Neural cell (in vitro differentiated cells): Measurements from ENCODE around the gene AUNIP.

Source experiments
- CTCF ChIP-seq: fragments of 450-650 bp; IDR thresholded peaks from 2 replicates; pipeline ENCODE4 v1.5.1; 2014; ENCODE audit warnings: antibody characterized with exemption, mild to moderate bottlenecking, moderate library complexity; ENCODE audit not compliant: poor library complexity, severe bottlenecking
- EP300 ChIP-seq: fragments of 450-650 bp; conservative IDR thresholded peaks from 2 replicates; pipeline ENCODE4 v1.6.1; 2014; ENCODE audit warnings: antibody characterized with exemption, mild to moderate bottlenecking, moderate library complexity; ENCODE audit not compliant: poor library complexity, severe bottlenecking
- EZH2 ChIP-seq: fragments of 200-600, 300-800 bp; shearing (Covaris generic), sonication (generic); IDR thresholded peaks from 2 replicates; pipeline ENCODE4 v1.6.1; 2014; ENCODE audit warnings: antibody characterized with exemption, low read length, borderline replicate concordance, mild to moderate bottlenecking; ENCODE audit not compliant: insufficient read depth, poor library complexity, severe bottlenecking
- MXI1 ChIP-seq: fragments of 450-650 bp; conservative IDR thresholded peaks from 2 replicates; pipeline ENCODE4 v1.6.1; 2014; ENCODE audit warnings: antibody characterized with exemption, mild to moderate bottlenecking; ENCODE audit not compliant: poor library complexity, severe bottlenecking
- POLR2AphosphoS5 ChIP-seq: IDR thresholded peaks from 2 replicates; pipeline ENCODE4 v1.6.1; 2012
- RAD21 ChIP-seq: fragments of 450-650 bp; conservative IDR thresholded peaks from 2 replicates; pipeline ENCODE4 v1.6.1; 2014; ENCODE audit warnings: antibody characterized with exemption, mild to moderate bottlenecking, moderate library complexity
- REST ChIP-seq: IDR thresholded peaks from 2 replicates; pipeline ENCODE4 v1.6.1; 2012; ENCODE audit warnings: borderline replicate concordance
- SMC3 ChIP-seq: fragments of 450-650 bp; conservative IDR thresholded peaks from 2 replicates; pipeline ENCODE4 v1.6.1; 2014; ENCODE audit warnings: antibody characterized with exemption, mild to moderate bottlenecking, moderate library complexity; ENCODE audit not compliant: poor library complexity
- TAF1 ChIP-seq: IDR thresholded peaks from 2 replicates; pipeline ENCODE4 v1.6.1; 2012; ENCODE audit warnings: low read depth

GRCh38 chr1:25821112-25821476 is 38.2 kb downstream of the AUNIP start:
- no peak for TF ChIP-seq SMC3
- TF ChIP-seq EZH2: no peak
- TF ChIP-seq CTCF: no peak
- TF ChIP-seq REST: no peak
- no peak for TF ChIP-seq POLR2AphosphoS5
- no peak for TF ChIP-seq TAF1
- TF ChIP-seq MXI1: no peak
- TF ChIP-seq EP300: no peak
- no peak for TF ChIP-seq RAD21
